GM18951 (cell line): ENCODE results near the gene TOMM70.

Source experiments
- POLR2A ChIP-seq: IDR thresholded peaks from 4 replicates; pipeline ENCODE4 v1.6.1; 2011; ENCODE audit warnings: mild to moderate bottlenecking; ENCODE audit not compliant: insufficient read length, insufficient read depth; ENCODE audit errors: extremely low read depth
- in situ Hi-C: fragments of 300-500 bp; cut with MboI; formaldehyde crosslinking; loops from one replicate; pipeline ENCODE4 v1.12.0; 2022; ENCODE audit warnings: low sequenced_read_pairs, mixed read lengths, inconsistent platforms; ENCODE audit not compliant: unreplicated experiment

Gene TOMM70

DNA sequence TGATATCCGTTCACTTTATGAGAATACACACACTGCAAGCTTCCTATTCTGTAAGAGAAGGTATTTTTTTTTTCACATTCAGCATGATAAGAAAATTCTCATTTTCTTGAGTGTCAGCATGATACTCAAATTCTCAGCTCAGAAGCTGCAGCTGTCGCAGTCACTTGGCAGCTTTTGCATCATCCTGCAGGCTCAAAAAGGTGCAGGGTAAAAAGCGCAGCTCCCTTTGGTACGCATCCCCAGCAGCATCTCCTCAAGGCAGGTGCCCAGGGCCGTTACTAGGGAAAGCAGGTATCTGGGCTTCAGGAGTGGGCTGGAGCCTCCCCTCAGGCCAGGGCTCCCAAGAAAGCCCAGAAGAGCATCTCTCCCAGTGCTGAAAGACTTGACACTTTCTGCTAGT lies 22.7 kb upstream of the TOMM70 start:
- in situ Hi-C loops = no loop called here
- TF ChIP-seq POLR2A = no peak

DNA sequence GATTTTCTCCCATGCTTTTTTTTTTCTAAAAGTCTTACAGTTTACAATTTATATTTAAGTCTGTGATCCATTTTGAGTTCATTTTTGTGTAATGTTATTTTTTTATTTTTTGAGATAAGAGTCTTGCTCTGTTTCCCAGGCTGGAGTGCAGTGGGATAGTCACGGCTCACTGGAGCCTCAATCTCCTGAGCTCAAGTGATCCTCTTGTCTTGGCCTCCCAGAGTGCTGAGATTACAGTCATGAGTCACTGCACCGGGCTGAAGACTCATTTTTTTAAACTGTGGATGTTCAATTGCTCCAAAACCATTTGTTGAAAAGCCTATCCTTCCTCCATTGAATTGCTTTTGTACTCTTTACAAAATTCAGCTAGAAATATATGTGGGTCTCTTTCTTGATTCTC lies 20.0 kb upstream of the TOMM70 start:
- in situ Hi-C loops = no loop called here

DNA sequence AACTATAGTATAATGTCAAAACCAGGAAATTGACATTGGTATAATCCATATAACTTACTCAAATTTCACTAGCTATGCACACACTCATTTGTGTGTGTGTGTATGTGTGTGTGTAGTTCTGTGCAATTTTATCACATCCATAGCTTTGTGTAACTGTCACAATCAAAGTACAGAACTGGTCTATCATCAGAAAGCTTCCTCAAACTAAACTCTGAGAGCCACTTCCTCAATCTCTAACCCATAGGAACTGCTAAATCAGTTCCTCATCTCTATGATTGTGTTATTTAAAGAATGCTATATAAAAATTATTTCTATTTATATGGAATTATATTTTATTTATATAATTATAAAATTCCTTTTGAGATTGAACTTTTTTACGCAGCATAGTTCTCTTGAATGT lies 18.5 kb upstream of the TOMM70 start:
- TF ChIP-seq POLR2A = no peak
- in situ Hi-C loops = no loop called here

More for the DNA sequence above, 20.0 kb upstream of the TOMM70 start:
- no peak for TF ChIP-seq POLR2A

DNA sequence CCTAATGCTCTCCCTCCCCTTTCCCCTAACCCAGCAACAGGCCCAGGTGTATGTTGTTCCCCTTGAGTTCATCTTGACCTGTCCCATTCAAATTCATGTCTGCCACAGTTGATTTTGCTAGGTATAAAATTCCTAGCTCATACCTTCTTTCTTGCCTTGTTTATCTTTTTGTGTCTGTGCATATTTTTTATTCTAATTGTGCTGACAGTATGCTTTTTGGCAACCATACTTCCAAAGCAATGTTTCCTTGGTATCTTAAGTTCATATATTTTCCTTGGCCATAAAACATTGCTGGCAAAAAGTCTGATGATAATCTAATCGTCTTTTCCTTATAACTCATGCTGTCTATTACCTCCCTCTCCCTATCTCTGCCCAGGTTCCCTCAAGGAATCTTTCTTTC lies 16.0 kb upstream of the TOMM70 start:
- no peak for TF ChIP-seq POLR2A
- in situ Hi-C loops = no loop called here

DNA sequence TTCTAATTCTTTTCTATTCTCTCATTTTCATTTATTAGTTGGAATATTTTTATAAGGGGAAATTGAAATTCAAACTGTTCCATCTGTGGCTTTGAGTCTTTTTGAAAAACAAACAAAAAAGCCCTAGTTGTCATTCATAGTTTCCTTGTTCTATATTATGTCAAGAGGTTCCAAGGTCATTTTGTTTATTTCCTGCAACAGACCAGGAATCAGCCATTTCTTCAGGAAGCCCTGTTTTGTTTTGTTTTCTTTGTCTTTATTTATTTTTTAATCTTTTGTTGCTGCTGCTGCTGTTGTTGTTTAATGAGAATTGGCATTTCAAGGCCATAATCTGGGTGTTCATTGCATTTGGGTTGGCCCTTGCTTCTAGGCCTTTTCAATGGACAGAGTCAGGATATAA lies 15.3 kb upstream of the TOMM70 start:
- in situ Hi-C loops = no loop called here
- TF ChIP-seq POLR2A = no peak

DNA sequence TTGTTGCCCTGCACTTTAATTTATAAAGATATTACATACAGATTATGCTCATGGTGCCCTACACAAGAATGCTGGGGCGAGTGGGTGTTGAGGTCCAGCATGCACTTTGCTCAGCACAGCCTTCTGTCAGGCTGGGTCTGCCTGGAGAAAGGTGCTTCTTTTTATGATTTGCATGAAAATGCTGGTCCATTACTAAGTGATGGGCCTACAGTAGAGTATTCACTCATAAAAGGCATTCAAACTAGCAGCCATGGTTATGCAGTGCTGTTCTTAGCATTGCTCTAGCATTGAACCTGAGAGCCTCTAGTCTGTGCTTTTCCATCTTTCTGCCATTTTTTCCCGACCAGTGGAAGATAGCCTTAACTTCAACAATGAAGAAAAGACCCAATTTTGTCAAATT lies 12.7 kb upstream of the TOMM70 start:
- in situ Hi-C loops = no loop called here
- no peak for TF ChIP-seq POLR2A

DNA sequence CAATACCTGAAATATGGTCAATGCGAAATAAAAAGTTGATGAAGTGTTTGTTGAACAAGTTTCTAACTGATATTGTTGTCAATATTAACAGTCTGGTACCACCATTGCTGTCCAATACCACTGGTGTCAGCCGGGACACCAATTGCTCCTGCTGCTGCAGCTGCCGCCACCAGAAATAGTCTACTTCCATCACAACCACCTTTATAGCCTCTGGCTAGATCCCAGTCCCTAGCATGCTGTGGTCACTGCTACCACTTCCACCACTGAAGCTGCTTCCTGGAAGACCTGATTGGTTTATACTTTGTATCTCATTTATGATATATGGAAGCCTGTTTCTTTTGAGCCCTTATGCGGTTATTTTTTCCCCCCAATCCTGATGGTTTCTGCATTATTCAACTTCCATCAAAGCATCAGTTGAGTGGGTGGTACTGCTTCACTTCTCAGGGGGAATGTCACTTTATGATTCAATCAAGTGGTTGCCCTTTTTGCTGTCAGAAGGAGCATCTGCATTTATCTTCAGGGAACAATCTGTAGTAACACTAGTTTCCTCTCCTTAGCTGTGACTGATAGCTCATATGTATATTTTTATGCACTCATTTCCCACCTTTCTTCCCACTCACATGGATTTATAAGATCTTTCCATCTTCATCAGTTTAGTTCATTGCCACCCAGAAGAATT lies 12.2 kb upstream of the TOMM70 start:
- in situ Hi-C loops = no loop called here

DNA sequence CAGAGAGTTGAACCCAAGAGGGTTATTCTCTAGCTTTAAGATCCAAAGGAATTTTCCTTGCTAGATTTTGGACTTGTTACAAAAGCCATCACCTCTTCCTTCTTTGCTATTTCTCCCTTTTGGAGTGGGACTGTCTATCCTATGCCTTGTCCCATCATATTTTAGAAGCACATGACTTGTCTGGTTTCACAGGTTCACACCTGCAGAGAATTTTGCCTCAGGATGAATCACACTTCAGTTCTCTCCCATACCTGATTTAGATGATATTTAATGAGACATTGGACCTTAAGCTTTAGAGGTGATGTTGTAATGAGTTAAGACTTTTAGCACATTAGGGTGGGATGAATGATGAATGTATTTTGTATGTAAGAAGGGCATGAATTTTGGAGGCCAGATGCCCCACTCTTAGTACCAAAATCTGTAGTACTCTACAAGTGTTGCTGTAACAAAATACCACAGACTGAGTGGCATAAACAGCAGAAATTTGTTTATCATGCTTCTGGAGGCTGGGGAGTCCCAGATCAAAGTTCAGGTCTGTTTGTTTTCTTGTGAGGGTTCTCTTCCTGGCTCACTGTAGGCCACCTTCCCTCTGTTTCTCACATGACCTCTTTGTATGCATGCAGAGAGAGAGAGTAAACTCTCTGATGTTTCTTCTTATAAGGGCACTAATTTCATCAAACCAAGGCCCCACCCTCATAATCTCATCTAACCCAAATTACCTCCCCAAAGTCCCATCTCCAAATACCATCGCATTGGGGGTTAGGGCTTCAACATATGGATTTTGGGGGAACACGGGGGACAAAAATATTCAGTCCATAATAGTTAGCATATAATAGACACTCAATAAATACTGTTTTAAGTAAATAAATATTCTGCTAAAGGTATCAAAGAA lies 10.4 kb upstream of the TOMM70 start:
- in situ Hi-C loops = no loop called here
- no peak for TF ChIP-seq POLR2A

More for the DNA sequence above, 12.2 kb upstream of the TOMM70 start:
- TF ChIP-seq POLR2A = no peak

DNA sequence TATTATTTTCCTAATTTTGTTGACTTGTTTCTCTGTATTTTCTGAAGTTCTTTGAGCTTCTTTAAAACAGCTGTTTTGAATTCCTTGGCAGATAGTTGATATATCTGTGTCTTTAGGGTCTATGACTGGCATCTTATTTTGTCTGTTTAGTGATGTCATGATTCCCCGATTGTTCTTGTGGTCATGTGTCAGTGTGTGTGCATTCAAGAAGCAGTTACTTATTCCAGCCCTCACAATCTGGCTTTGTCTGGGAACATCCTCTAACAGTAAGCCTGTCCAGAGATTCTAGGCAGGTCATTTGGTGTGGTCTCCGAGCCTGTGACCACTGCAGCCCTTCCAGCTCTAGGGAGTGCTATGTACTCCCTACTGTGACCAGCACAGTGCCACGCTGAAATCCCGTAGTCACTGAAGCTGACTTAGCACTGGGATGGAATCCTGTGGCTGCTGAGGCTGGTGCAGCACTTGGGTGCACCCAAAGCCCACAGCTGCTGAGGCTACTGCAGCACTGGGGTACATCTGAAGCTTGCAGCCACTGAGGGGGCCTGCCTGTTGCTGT lies 7.2 kb upstream of the TOMM70 start:
- in situ Hi-C loops = no loop called here
- no peak for TF ChIP-seq POLR2A

DNA sequence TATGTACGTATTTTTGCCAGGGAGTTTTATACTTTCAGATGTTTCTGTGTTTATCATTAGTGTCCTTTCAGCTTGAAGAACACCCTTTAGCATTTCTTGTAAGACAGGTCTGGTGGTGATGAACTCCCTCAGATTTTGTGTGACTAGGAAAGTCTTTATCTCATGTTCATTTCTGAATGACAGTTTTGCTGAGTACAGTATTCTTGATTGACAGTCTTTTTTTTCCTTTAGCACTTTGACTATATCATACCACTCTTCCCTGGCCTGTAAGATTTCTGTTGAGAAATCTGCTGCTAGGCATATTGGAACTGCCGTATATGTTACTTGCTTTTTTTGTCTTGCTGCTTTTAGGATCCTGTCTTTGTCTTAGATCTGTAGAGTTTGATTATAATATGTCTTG lies 6.3 kb upstream of the TOMM70 start:
- no peak for TF ChIP-seq POLR2A
- in situ Hi-C loops = no loop called here

DNA sequence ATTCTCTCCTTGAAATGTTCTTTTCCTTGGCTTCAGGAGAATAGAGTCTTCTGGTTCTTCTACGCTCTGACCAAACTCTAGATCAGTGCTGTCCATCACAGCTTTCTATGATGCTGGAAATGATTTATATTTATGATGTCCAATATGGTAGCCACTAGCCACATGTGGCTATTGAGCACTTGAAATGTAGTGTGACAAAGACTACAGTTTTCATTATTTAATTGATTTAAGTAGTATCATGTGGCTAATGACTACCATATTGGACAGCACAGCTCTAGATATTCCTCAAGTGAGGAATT lies 3.3 kb upstream of the TOMM70 start:
- in situ Hi-C loops = no loop called here
- no peak for TF ChIP-seq POLR2A

DNA sequence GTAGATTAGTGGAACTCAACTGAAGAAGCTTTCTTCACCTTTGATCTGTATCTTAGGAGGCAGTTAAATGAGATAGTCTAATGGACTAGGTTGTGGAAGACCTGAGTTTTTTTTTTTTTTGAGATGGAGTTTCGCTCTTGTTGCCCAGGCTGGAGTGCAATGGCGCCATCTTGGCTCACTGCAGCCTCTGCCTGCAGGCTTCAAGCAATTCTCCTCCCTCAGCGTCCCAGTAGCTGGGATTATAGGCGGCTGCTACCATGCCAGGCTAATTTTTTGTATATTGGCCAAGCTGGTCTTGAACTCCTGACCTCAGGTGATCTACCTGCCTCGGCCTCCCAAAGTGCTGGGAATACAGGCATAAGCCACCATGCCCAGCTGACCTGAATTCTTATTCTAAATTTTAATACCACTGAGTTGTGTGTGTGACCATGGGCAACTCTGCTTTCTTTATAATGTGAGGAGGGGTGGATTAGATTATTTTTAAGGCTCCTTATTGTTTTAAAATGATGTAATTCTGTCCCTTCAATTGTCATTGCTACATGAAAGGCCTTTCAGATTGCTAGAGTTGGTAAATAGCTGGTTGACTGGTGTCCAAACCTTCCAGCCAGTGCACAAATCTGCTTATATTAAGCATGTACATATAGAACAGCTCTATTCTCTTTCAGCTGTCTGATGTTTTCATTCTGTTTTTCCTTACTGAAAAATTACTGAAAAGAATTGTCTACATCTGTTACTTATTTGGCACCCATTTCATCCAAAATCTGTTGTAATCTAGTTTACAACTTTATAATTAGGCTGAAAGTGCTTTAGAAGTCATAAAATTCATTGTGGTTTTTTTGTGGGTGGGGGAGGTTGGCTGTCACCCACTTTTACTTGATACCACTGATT lies 2.7 kb upstream of the TOMM70 start:
- in situ Hi-C loops = no loop called here
- TF ChIP-seq POLR2A = no peak

DNA sequence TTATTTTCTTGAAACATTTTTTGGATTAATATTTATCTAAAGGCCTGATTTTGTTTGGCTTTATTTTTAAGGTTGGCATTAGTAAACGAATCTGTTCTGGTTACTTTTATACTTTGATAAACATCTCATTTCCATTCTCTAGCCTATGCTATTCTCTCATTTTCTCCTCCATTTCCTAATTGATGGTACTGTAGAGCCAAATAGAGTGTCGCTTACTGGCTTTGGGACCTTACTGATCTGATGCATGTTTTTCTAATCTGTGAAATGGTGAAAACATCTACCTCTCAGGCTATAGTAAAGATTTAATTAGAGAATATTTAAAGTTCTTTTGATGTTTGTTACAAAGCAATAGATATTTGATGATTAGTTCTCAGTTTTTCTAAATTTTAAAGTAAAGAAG lies 2.0 kb upstream of the TOMM70 start:
- in situ Hi-C loops = no loop called here
- no peak for TF ChIP-seq POLR2A
